ENCODE data around the gene EPB41L3. TPM values are rescaled to one million over a fixed set of nuclear protein-coding genes. Genes with fewer than 3 reads are reported as not detected.

EPB41L3 gene
- total RNA-seq, 4 donors from 2014 or later: 97.3 to 403 (median 134) TPM

GRCh38 chr18:5391409-5391808 lies 152.4 kb downstream of the EPB41L3 start:
- Histone ChIP-seq H3K9me3 (no peaks in the 10 kb centered on the region), H3K36me3 (peaks cover 0 to 4% (median 0%) of the 10 kb centered on the region in 4 donors), H3K27me3 (no peaks in the 10 kb centered on the region), H3K27ac (no peak overlapping the region), H3K4me3 (no peak overlapping the region), H3K4me1 (no peaks in the 10 kb centered on the region)
- DNase-seq: no peak
- intact Hi-C loops (cut with DNase I; ENCODE audit: low total_unique reads): no loop called here
- TF ChIP-seq CTCF (IDR thresholded peaks at IDR 0.05) (no peak), POLR2A (IDR thresholded peaks at IDR 0.05) (no peak), EP300 (IDR thresholded peaks at IDR 0.05; ENCODE audit: low read depth) (no peak), POLR2AphosphoS5 (IDR thresholded peaks at IDR 0.05) (no peak)
- 91 to 93% methylated on average over 5 to 8 of the region's 8 CpGs for WGBS, 2 donors (ENCODE audit: low coverage in 1 of 2)
- in situ Hi-C loops (cut with MboI; ENCODE audit: low pct_ligation_motif_present in 1 of 4, low pct_unique_long_range_greater_than_20kb in 1 of 4, low sequenced_read_pairs in 3 of 4): no loop called here

- H3K27me3 ChIP-seq: no peaks in the 10 kb centered on the region
- intact Hi-C loops (cut with DNase I; ENCODE audit: low total_unique reads): no loop called here
- no peaks in the 10 kb centered on the region for H3K9me3 ChIP-seq
- H3K4me3 ChIP-seq: no peak overlapping the region
- H3K27ac ChIP-seq: no peak overlapping the region
- H3K36me3 ChIP-seq: peaks cover 0 to 4% (median 0%) of the 10 kb centered on the region in 4 donors
- DNase-seq: no peak
- no peak for TF ChIP-seq POLR2A (IDR thresholded peaks at IDR 0.05)
- H3K4me1 ChIP-seq: no peaks in the 10 kb centered on the region
- WGBS, 2 donors (ENCODE audit: low coverage in 1 of 2): 52 to 65% methylated on average over 2 of the region's 2 CpGs
- in situ Hi-C loops (cut with MboI; ENCODE audit: low pct_ligation_motif_present in 1 of 4, low pct_unique_long_range_greater_than_20kb in 1 of 4, low sequenced_read_pairs in 3 of 4): no loop called here
These were observed 154.4 kb downstream of the EPB41L3 start for GRCh38 chr18:5389356-5389755.

GRCh38 chr18:5388896-5389295 lies 154.9 kb downstream of the EPB41L3 start:
- Histone ChIP-seq H3K9me3 (no peaks in the 10 kb centered on the region), H3K4me1 (no peaks in the 10 kb centered on the region), H3K27me3 (no peaks in the 10 kb centered on the region), H3K27ac (no peak overlapping the region), H3K4me3 (no peak overlapping the region), H3K36me3 (peaks cover 0 to 4% (median 0%) of the 10 kb centered on the region in 4 donors)
- TF ChIP-seq POLR2A (IDR thresholded peaks at IDR 0.05): no peak
- TF ChIP-seq EP300 (IDR thresholded peaks at IDR 0.05; ENCODE audit: low read depth): no peak
- TF ChIP-seq CTCF (IDR thresholded peaks at IDR 0.05): no peak
- no peak for TF ChIP-seq POLR2AphosphoS5 (IDR thresholded peaks at IDR 0.05)
- in situ Hi-C loops (cut with MboI; ENCODE audit: low pct_ligation_motif_present in 1 of 4, low pct_unique_long_range_greater_than_20kb in 1 of 4, low sequenced_read_pairs in 3 of 4): no loop called here
- no peak for DNase-seq
- intact Hi-C loops (cut with DNase I; ENCODE audit: low total_unique reads): no loop called here
- 65 to 91% methylated on average over 2 to 3 of the region's 3 CpGs for WGBS, 2 donors (ENCODE audit: low coverage in 1 of 2)

GRCh38 chr18:5380586-5380985 lies 163.2 kb downstream of the EPB41L3 start:
- intact Hi-C loops (cut with DNase I; ENCODE audit: low total_unique reads): no loop called here
- H3K27me3 ChIP-seq: no peaks in the 10 kb centered on the region
- WGBS, 2 donors (ENCODE audit: low coverage in 1 of 2): 40 to 69% methylated on average over 1 to 2 of the region's 2 CpGs

More at GRCh38 chr18:5380586-5380985, 163.2 kb downstream of the EPB41L3 start:
- no peak overlapping the region for H3K4me3 ChIP-seq
- no peaks in the 10 kb centered on the region for H3K36me3 ChIP-seq
- TF ChIP-seq CTCF (IDR thresholded peaks at IDR 0.05) (no peak), POLR2A (IDR thresholded peaks at IDR 0.05) (no peak), EP300 (IDR thresholded peaks at IDR 0.05; ENCODE audit: low read depth) (no peak), POLR2AphosphoS5 (IDR thresholded peaks at IDR 0.05) (no peak)
- H3K4me1 ChIP-seq: no peaks in the 10 kb centered on the region
- no peak overlapping the region for H3K27ac ChIP-seq
- DNase-seq: no peak
- in situ Hi-C loops (cut with MboI; ENCODE audit: low pct_ligation_motif_present in 1 of 4, low pct_unique_long_range_greater_than_20kb in 1 of 4, low sequenced_read_pairs in 3 of 4): no loop called here
- H3K9me3 ChIP-seq: no peaks in the 10 kb centered on the region
